SIG-M5 treated with dmso at 0.1 percent for 504 hours (cell line): ENCODE measurements around the gene PINLYP.
"Not testable (repeated sequence)": the region's sequence is repeated elsewhere in the genome, so short reads cannot be mapped to it uniquely, and the experiment has no call there.

Source experiments
- DNase-seq: peaks from one replicate; lab custom pipeline; 2025; ENCODE audit not compliant: unreplicated experiment; lab: John Stamatoyannopoulos, UW

Gene PINLYP

GRCh38 chr19:43581467-43581866 is 5.9 kb downstream of the PINLYP start:
- no peak for DNase-seq

DNA sequence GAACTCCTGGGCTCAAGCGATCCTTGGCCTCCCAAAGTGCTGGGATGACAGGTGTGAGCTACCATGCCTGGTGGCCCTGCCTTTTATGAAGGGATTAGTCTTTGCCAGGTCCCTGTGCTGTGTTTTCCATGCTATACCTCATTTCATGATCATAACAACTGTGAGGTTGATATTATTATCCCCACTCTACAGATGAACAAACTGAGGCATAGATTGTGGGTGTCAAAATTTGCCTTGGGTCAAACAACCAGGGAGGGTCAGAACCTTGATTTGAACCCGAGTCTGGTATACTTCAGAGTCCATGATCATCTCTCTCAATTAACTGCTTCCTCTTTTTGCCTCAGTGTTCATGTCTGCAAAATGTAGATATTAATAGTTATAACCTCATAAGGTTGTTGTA is 6.9 kb downstream of the PINLYP start:
- no peak for DNase-seq

DNA sequence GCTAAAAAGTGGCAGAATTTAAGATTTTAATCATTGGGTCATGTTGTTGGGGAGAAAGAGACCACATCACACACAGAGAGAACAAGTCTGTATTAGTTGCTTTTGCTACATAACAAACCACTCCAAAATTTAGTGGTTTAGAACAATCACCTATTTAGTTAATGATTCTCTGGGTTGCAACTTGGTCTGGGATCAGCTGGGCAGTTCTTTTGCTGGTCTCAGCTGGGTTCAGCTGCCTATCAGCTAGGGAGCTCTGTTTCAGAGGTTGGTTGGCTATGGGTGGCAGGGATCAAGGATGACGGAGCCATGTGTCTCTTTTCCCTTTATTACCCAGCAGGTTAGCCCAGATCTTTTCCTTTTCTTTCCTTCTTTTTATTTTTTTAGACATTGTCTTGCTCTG is 8.9 kb downstream of the PINLYP start:
- no peak for DNase-seq

- no peak for DNase-seq
Observed at GRCh38 chr19:43586346-43586745, 10.7 kb downstream of the PINLYP start.

- DNase-seq: not testable (repeated sequence)
Observed at GRCh38 chr19:43587029-43587428, 11.4 kb downstream of the PINLYP start.

- DNase-seq: no peak
Observed at GRCh38 chr19:43589277-43589676, 13.7 kb downstream of the PINLYP start.

DNA sequence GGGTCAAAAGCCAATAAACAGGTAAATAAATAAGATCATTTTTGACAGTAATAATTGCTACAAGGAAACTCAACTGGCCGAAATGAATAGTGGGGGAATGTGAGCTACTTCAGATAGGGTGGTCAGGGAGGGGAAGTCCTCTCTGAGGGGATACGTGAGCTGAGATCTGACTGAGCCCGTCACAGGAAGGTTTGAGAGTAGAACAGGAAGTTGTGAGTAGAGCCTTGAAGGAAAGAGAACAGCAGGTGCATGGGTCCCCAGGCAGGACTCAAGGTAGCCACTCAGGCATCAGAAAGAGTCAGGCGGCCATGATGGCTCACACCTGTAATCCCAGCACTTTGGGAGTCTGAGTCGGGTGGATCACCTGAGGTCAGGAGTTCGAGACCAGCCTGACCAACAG is 14.1 kb downstream of the PINLYP start:
- DNase-seq: no peak

- DNase-seq: no peak
Observed at GRCh38 chr19:43591904-43592772, 16.5 kb downstream of the PINLYP start.

DNA sequence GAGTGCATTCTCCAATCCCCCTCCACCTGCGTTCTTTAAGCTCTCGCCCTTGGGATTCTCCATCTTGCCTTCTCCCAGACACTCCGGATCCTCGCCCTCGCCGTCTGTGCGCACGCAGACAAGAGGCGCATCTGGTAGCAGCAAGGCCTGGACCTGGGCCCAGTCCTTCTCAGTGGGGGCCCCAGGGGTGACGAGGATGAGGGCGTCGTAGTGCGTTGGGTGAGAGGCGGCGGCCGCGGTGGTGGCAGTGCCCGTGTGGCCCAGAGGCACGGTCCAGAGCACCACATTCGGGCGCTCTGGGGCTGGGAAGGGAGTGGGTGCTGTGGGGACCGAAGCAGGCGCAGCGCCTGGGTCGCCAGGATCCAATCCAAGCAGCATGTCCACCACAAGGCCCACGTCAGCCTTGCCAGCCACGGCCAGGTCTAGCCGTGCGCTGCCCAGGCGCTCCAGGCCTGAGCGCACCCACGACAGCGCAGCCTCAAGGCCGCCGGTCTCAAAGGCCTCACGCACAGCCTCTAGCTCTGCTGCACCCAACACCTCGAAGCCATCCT is 17.3 kb downstream of the PINLYP start:
- no peak for DNase-seq

DNA sequence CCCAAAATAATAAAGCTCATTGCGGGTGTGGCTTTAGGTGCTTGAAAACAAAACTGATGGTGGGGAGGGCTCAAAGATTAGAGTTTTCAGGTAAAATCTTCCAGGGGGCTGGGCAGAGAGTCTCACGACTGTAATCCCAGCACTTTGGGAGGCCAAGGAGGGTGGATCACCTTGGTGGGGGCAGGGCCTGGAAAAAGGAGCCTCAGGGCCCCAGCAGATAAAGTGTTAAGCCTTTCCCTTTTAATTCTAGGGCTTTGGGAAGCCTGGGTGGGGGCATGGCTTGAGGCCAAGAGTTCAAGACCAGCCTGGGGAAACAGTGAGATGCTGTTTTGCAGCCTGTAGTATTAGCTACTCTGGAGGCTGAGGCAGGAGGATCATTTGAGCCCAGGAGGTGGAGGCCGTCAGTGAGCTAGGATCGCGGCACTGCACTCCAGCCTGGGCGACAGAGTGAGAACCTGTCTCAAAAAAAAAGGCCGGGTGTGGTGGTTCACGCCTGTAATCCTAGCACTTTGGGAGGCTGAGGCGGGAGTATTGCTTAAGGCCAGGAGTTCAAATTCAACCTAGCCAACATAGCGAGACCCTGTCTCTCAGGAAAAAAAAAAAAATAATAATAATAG is 18.6 kb downstream of the PINLYP start:
- no peak for DNase-seq

DNA sequence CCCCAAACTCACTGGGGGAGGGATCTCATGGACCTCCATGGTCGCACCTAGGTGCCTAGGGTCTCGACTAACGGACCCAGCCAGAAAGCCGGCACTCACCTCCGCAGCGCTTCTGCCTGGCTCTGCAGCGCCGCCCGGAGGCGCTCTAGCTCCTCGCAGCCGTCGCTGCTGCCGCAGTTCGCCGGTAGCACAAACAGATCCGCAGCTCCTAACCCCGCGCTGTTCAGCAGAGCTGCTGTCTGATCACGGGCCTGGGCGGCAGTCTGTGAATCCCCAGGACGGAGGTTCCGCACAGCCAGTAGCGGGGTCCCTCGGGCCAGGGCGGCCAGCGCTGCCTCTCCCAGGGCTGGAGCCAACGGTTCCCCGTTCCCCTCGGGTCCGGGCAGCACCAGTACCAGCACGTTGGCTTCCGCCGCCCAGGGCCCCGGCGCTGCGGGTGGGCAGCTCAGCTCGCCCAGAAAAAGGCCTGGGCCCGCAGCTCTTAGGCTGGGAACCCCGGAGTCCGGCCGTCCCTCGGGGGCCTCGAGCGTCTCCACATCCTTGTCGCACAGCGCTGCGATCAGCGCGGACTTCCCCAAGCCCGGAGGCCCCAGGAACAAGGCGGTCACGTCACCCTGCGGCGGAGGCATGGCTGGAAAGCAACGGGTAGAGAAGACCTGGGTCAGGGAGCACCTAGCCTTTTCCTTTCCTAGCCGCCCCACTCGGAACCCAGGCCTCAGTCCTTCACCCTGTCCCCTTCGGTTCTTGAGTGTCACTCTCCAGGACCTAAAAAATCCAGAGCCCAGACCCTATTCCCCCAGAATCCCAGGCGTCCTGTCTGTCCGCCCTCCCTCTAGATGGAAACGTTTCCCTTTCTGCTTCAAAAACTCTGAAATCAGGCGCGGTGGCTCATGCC is 19.4 kb downstream of the PINLYP start:
- DNase-seq: peak; percentile 47

DNA sequence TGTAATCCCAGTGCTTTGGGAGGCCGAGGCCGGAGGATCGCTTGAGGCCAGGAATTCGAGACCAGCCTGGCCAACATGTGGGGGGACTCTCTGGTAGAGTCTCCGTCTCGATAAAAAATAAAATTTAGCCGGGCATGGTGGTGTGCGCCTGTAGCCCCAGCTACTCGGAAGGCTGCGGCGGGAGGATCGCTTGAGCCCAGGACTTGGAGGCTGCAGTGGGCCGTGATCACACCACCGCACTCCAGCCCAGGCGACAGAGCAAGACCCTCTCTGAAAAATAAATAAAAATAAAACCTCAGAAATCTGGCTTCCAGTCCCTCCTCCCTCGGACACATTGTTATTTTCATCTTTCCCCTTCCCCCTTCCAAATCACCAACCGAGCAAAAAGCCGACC is 20.0 kb downstream of the PINLYP start:
- DNase-seq: no peak

DNA sequence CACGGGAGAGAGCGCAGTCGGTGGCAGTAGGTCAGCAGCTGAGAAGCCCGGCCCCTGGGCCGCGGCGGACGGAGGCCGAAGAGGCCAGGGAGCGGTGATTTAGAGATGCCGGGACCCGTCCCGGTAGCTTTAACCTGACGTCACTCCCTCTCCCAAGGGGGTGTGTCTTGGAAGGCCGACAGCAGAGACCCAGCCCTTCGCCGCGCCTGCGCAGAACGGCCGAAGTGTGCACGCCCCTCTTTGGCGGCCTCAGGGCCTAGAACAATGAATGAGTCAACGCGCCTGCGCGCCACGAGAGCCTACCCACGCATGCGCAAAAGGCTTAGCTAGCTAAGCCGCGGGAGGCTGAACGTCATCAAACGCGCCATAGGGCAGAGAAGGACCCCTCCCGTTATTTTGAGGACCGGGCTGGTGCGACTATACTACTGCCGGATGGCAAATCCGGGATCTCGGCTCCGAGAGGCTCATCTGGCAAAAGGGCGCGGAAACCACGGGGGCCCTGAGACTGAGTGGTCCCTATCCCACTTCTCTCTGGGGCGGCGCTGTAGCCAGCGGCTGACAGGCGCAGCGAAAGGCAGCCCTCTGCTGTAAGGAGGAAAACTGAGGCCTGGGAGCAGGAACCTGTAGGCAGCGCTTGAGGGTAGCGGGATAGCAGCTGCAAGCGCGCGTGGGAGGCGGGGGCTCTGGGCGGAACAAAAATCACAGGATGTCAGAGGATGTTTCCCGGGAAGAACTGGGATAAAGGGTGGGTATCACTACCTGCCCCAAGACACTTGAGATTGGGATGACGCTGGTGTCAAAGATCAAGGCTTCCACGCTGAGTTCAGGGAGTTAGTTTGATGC is 20.6 kb downstream of the PINLYP start, which contains the start of the genes IRGQ and ZNF576:
Gene IRGQ (minus strand): TSS at position 136 of the 843 bp plus-strand sequence. CDS start 796 bp downstream, outside the sequence.
Gene ZNF576 (plus strand): TSS at position 597 of the 843 bp plus-strand sequence. CDS start 514 bp downstream, outside the sequence.
- DNase-seq: peak; percentile 98

GRCh38 chr19:43596842-43597461 is 21.4 kb downstream of the PINLYP start:
- DNase-seq: no peak

DNA sequence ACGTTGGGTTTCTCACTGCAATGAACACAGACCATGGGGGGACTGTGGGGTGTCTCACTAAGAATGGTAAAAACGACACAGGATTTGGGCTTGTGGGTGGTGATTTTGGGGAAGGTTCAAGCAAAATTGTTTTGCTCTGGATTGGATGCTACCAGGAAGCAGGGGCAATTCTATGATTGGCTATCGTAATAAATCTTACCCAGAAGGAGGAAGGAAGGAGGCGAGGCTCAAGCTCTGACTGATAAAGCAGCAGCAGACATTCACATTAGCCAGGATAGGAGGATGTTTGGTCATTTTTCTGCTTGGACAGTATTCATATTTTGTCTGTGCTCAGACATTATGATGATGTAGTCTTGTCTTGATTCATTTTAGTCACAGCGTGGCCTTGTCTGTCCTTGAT is 22.3 kb downstream of the PINLYP start:
- no peak for DNase-seq

- no peak for DNase-seq
Observed at GRCh38 chr19:43598445-43599240, 23.0 kb downstream of the PINLYP start.

DNA sequence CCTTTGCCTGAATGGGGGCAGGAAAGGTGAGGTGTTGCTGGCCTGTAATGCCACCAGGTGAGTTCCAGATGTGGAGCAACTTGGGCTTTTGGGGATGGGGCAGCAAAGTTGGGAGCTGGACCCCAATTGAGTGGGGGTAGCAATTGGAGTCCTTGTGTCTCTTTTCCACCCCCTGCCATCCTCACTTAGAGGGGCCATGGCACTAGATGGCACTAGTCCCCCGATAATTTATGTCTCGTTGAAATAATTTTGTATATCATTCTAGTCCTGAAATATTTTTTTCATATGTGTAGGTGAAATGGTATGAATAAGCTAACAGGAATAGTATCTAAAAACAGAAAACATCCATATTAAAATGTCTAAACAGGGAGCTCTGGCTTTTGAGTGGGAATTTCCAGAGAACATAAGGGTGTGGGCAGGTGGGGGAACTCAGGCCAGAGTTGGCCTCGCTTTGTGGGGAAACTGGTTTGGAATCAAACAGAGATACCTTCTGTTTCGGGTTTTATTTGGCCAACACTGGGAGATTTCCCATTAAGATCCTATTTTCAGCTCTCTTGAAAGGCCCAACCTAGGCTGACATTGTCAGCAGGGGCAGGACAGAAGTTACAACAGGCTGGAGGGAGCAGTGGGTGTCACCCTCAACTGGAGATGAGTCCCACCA is 24.2 kb downstream of the PINLYP start:
- DNase-seq: no peak

- DNase-seq: not testable (repeated sequence)
Observed at GRCh38 chr19:43600326-43600725, 24.7 kb downstream of the PINLYP start.
